Heart right ventricle (tissue), 16 donors: Measurements from ENCODE around the gene ANXA6. TPM values are rescaled to one million over a fixed set of nuclear protein-coding genes. Genes with fewer than 3 reads are reported as not detected.
A peak's percentile ranks its signal among the peaks of the same experiment; 100 is the strongest.

Experiments
- ATAC-seq, 8 donors: fragments of 200-7000 bp; cut with Tn5 transposase; one replicate each; pipeline ENCODE4 v1.9.1; 2020; ENCODE audit warnings: mild to moderate bottlenecking in 8 of 8, moderate library complexity in 8 of 8, moderate number of reproducible peaks in 1 of 8
- DNase-seq, 2 donors: peaks; one replicate each; pipeline ENCODE4 v3.0.0-alpha.2; 2020
- H3K27ac ChIP-seq, 10 donors: fragments of 200-600 bp; sonication (generic) in 2 of 10; one replicate each; pipeline versions ENCODE4 v1.5.0 to v1.8.0; 2020 to 2022; ENCODE audit warnings: mild to moderate bottlenecking in 3 of 10
- H3K27me3 ChIP-seq, 7 donors: fragments of 200-600 bp; one replicate each; pipeline ENCODE4 v1.8.0; 2021 to 2022; ENCODE audit warnings: mild to moderate bottlenecking in 2 of 7
- H3K36me3 ChIP-seq, 9 donors: fragments of 200-600 bp; sonication (generic) in 1 of 9; one replicate each; pipeline versions ENCODE4 v1.5.0 to v1.8.0; 2020 to 2022; ENCODE audit warnings: mild to moderate bottlenecking in 2 of 9
- H3K4me1 ChIP-seq, 9 donors: fragments of 200-600 bp; sonication (generic) in 1 of 9; one replicate each; pipeline versions ENCODE4 v1.5.0 to v1.8.0; 2020 to 2022; ENCODE audit warnings: mild to moderate bottlenecking in 4 of 9
- H3K4me3 ChIP-seq, 10 donors: fragments of 200-600 bp; sonication (generic) in 2 of 10; one replicate each; pipeline versions ENCODE4 v1.5.0 to v1.8.0; 2020 to 2022; ENCODE audit warnings: mild to moderate bottlenecking in 7 of 10, moderate library complexity in 2 of 10
- H3K9me3 ChIP-seq, 11 donors: fragments of 200-600 bp in 10 of 11; sonication (generic) in 2 of 11; one replicate each; pipeline versions ENCODE4 v1.5.0 to v1.8.0; 2013 to 2022; ENCODE audit warnings: mild to moderate bottlenecking in 2 of 11, control low read depth in 1 of 11, moderate library complexity in 1 of 11
- WGBS, 2 donors: extraction: QIAGEN DNeasy Blood & Tissue Kit; methylation state at CpG; one replicate each; pipeline ENCODE4 v1.1.7; 2013; ENCODE audit warnings: inconsistent platforms in 1 of 2; 5-methylcytosine and 5-hydroxymethylcytosine counted together
- intact Hi-C, 10 donors: fragments of 100-400 bp; cut with DNase I; formaldehyde crosslinking; loops; one replicate each; pipeline versions ENCODE4 v1.11.1 to v1.14.2; 2022
- polyA plus RNA-seq, 2 donors: library from polyadenylated mRNA; stranded (reverse); fragments of 200-250 nt; gene quantifications; one replicate each; pipeline ENCODE4 v1.2.3, GENCODE V29; 2013
- total RNA-seq, 10 donors: library from RNA; stranded (reverse); fragmentation: NEBNext Ultra II Directional in 3 of 10; extraction: Animal tissue kit (Norgen Biotek cat#: 25700) in 3 of 10; gene quantifications; one replicate each; pipeline versions ENCODE4 v1.2.1 to v1.2.4, GENCODE V29; 2021 to 2023
- TF ChIP-seq, protein P1 (sequence below), 9 donors: fragments of 200-600 bp; sonication (generic) in 2 of 9; IDR thresholded peaks; one replicate each; pipeline versions ENCODE4 v1.5.0 to v1.8.0; 2021 to 2022; ENCODE audit warnings: antibody characterized with exemption in 9 of 9, mild to moderate bottlenecking in 5 of 9, moderate library complexity in 1 of 9
- donor health status: Arrhythmogenic right ventricular cardiomyopathy.
- donor health status: ischemic (EF 13 %, LVEDD 7.1; RV severe dilation, severe dysfunction).
- donor health status: healthy with polysubstance abuse.
- donor health status: DM: no; HTN: yes; CAD: no.
- donor health status: DM: no; HTN: no; CAD: no.
- donor health status: ischemic (EF 25% LVEDD 6.9; RV normal size, moderate dysfunction).
- donor health status: ischemic (EF 25% LVEDD 5.7; RV mildly dilated, moderate dysfunction).
- donor health status: healthy.
- donor health status: DM: yes; HTN: yes; CAD: no.
- donor health status: Ischemic cardiomyopathy.
- donor health status: ischemic (EF 35%, LVEDD 5.7; RV mildly dilated, moderate dysfunction).
- donor health status: nonischemic (EF 11% LVEDD 7.7; RV severe dilation, severe dysfunction).
- donor health status: DM: yes; HTN: yes; CAD: no.
- donor health status: PGD.
- donor health status: ischemic (EF 29% LVEDD 5.4; RV normal size, mild dysfunction).
- donor health status: nonischemic (EF 23%, LVEDD 6.1; RV moderate dilation, normal function).

Gene ANXA6
- total and polyA plus RNA-seq, 12 donors, result 137 to 275 (median 218) TPM

DNA sequence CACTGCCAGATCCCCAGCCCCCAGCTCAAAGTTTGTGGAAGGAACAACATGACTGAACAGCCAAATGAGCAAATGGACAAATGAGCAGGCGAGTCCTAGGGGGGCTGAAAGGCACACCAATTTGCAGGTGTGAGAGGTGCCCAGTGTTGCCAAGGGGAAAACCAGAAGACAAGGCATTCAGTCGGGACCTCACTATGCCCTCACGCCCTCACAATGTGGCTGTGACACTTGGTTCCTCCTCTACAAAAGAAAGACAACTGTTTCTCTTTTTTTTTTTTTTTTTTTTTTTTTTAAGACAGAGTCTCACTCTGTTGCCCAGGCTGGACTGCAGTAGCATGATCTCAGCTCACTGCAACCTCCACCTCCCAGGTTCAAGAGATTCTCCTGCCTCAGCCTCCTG, 104.7 kb downstream of the ANXA6 start:
- no peaks in the 10 kb centered on the region for H3K9me3 ChIP-seq
- no peaks in the 10 kb centered on the region for H3K27me3 ChIP-seq
- H3K4me1 ChIP-seq, result peaks cover 6 to 59% (median 15%) of the 10 kb centered on the region in 9 donors
- H3K27ac ChIP-seq, result peak overlapping the region in 2 of 10 donors; percentile 46 to 54
- ATAC-seq (no peak), DNase-seq (no peak)
- H3K36me3 ChIP-seq, result peaks cover 0 to 100% (median 57%) of the 10 kb centered on the region in 9 donors
- H3K4me3 ChIP-seq, result no peak overlapping the region
- intact Hi-C loops, result loop anchor here in 6 of 10 donors (2.0 to 10.0 kb wide), 6 partner anchors 62 to 184 kb away; no protein-coding TSS in a partner anchor
- TF ChIP-seq, protein P1, sequence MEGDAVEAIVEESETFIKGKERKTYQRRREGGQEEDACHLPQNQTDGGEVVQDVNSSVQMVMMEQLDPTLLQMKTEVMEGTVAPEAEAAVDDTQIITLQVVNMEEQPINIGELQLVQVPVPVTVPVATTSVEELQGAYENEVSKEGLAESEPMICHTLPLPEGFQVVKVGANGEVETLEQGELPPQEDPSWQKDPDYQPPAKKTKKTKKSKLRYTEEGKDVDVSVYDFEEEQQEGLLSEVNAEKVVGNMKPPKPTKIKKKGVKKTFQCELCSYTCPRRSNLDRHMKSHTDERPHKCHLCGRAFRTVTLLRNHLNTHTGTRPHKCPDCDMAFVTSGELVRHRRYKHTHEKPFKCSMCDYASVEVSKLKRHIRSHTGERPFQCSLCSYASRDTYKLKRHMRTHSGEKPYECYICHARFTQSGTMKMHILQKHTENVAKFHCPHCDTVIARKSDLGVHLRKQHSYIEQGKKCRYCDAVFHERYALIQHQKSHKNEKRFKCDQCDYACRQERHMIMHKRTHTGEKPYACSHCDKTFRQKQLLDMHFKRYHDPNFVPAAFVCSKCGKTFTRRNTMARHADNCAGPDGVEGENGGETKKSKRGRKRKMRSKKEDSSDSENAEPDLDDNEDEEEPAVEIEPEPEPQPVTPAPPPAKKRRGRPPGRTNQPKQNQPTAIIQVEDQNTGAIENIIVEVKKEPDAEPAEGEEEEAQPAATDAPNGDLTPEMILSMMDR (IDR thresholded peaks at IDR 0.05), result no peak
- WGBS, 2 donors, result 86 to 88% methylated on average over 3 of the region's 3 CpGs

DNA sequence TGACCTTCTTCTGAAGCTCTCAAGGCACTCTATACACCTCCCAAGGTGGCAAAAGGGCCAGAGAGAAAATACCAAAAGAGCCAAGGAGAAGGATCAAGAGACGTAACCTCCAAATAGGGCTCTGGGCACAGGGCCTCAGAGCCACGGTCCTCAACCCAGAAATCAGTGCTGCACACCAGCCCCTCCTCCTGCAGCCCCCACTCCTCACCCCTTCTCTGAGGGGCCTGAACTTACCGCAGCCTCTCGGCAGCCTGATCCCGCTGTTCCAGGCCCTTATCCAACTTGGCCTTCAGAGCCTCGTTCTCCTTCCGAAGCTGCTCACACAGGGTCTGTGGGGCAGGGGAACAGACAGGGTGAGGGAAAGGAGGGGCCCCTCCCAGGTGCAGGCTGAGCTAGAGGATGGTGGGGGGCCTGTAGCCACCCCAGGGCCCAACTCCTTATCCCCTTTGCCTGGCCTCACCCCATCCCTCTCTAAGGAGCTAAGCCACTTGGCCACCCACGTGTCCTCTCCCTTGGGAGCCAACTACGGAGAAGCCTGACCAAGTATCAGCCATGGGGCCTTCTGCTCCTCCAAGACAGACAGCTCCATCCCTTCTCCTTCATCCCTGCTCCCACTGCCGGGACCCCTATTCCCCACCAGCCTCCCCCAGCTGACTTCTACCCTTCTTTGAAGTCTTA, 105.5 kb downstream of the ANXA6 start:
- Histone ChIP-seq H3K36me3 (peaks cover 0 to 100% (median 54%) of the 10 kb centered on the region in 9 donors), H3K27me3 (no peaks in the 10 kb centered on the region), H3K9me3 (no peaks in the 10 kb centered on the region), H3K4me1 (peaks cover 6 to 53% (median 15%) of the 10 kb centered on the region in 9 donors), H3K27ac (peak overlapping the region in 8 of 10 donors; percentile 27 to 54 (median 40)), H3K4me3 (no peak overlapping the region)
- intact Hi-C loops, result loop anchor here (1.0 to 10.0 kb wide), 10 partner anchors 51 to 185 kb away; no protein-coding TSS in a partner anchor
- ATAC-seq (peak in 7 of 8 donors; percentile 2 to 44 (median 23)), DNase-seq (peak in 1 of 2 donors; percentile 22)
- TF ChIP-seq, protein P1 (IDR thresholded peaks at IDR 0.05), result peak in 2 of 9 donors; percentile 1 to 7
- 55 to 59% methylated on average over 10 of the region's 10 CpGs for WGBS, 2 donors

DNA sequence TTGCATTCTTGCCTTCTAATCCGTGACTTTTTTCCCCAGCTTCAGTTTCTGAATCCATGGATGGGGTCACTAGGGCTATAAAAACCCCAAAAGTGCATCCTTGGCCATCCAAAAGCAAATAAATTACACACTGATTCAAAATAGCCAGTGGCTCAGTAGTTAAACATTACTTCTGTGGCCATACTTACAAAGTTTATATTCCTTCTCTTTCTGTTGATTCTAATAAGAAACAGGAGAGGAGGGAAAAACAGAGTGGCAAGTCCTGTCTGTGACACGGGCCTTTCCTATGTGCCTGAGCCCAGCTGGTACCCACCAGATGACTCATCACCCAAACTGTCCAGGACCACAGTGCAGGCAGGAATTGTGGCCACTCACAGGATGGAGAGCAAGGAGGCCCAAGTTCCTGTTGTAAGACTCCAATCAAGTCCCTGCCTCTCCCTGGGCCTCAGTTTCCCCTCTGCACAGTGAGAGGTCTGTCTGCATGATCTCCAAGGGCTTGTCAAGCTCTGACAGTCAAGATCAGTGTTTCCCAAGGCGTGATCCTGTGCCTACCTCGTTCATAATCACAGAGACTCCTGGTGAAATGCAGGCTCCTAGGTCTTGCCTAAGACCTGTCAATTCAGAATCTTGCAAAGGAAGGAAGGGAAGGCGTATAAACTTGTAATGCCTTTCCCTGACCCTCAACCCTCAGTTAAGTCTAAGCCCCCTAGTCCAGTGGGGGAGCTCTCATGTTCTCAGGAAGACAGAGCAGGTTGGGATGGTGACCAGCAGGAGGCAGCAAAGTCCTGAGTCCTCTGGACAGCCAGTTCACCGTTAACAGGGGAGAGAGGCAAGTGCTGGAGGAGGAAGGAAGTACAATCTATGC, 106.3 kb downstream of the ANXA6 start:
- Histone ChIP-seq H3K36me3 (peaks cover 0 to 100% (median 52%) of the 10 kb centered on the region in 9 donors), H3K27ac (peak overlapping the region in 6 of 10 donors; percentile 27 to 54 (median 40))
- intact Hi-C loops, result loop anchor here in 8 of 10 donors (1.0 to 10.0 kb wide), 8 partner anchors 50 to 186 kb away; no protein-coding TSS in a partner anchor

More for the DNA sequence above, 106.3 kb downstream of the ANXA6 start:
- 67% methylated on average over 6 of the region's 6 CpGs for WGBS, 2 donors
- DNase-seq (peak; percentile 81 to 88), ATAC-seq (peak; percentile 77 to 90 (median 84))
- TF ChIP-seq, protein P1 (IDR thresholded peaks at IDR 0.05), result peak; percentile 69 to 94 (median 88)
- H3K9me3 ChIP-seq, result no peaks in the 10 kb centered on the region
- H3K27me3 ChIP-seq, result no peaks in the 10 kb centered on the region
- peaks cover 6 to 45% (median 15%) of the 10 kb centered on the region in 9 donors for H3K4me1 ChIP-seq
- H3K4me3 ChIP-seq, result no peak overlapping the region

Other genes with a start within 250 kb of the ANXA6 start
- gene GPX3, start 137.2 kb downstream of the ANXA6 start, total RNA-seq, result 100 to 1,000 TPM; 208 to 990 (median 601) TPM
- 1,000 to 10,000 TPM; 1,059 to 1,234 TPM for gene GPX3, start 137.2 kb downstream of the ANXA6 start, polyA plus RNA-seq
- 100 to 1,000 TPM; 113 to 130 (median 125) TPM for gene TNIP1, start 76.7 kb downstream of the ANXA6 start, total RNA-seq
- gene TNIP1, start 76.7 kb downstream of the ANXA6 start, polyA plus RNA-seq, result 10 to 100 TPM; 63.8 to 78.1 TPM
- 100 to 1,000 TPM in 7 of 10 donors, 10 to 100 TPM in 3; 74.9 to 172 (median 104) TPM for gene CCDC69, start 66.3 kb upstream of the ANXA6 start, total RNA-seq
- gene CCDC69, start 66.3 kb upstream of the ANXA6 start, polyA plus RNA-seq, result 100 to 1,000 TPM in 1 of 2 donors, 10 to 100 TPM in 1; 50.8 to 191 TPM
- gene GM2A, start 95.4 kb upstream of the ANXA6 start, total RNA-seq, result 10 to 100 TPM; 30.5 to 47.1 (median 36.5) TPM
- 10 to 100 TPM; 18.1 to 19.9 TPM for gene GM2A, start 95.4 kb upstream of the ANXA6 start, polyA plus RNA-seq
- not detected for gene SLC36A3, start 146.0 kb upstream of the ANXA6 start, total RNA-seq
- gene SLC36A3, start 146.0 kb upstream of the ANXA6 start, polyA plus RNA-seq, result not detected
- gene SLC36A2, start 189.8 kb upstream of the ANXA6 start, total RNA-seq, result 1 to 10 TPM in 3 of 10 donors, under 1 TPM in 5, not detected in 2; 0.28 to 2.8 (median 0.39) TPM
- gene SLC36A2, start 189.8 kb upstream of the ANXA6 start, polyA plus RNA-seq, result 1 to 10 TPM in 1 of 2 donors, under 1 TPM in 1; 0.04 to 1.2 TPM